Duodenal mucosa (tissue), 2 donors: ENCODE data around the gene PBX1.
A peak's percentile ranks its signal among the peaks of the same experiment; 100 is the strongest.

Source experiments
- H3K27ac ChIP-seq: one replicate; pipeline ENCODE4 v1.7.0; 2013; ENCODE audit warnings: low read depth, low read length
- H3K27me3 ChIP-seq, 2 donors: one replicate each; pipeline ENCODE4 v1.7.0; 2013; ENCODE audit warnings: low read length in 2 of 2, control low read depth in 1 of 2; ENCODE audit not compliant: insufficient read depth in 2 of 2, control insufficient read depth in 1 of 2
- H3K36me3 ChIP-seq, 2 donors: one replicate each; pipeline ENCODE4 v1.7.0; 2013; ENCODE audit warnings: low read length in 2 of 2, control low read depth in 1 of 2; ENCODE audit not compliant: insufficient read depth in 2 of 2, control insufficient read depth in 1 of 2
- H3K4me1 ChIP-seq, 2 donors: one replicate each; pipeline ENCODE4 v1.7.0; 2013; ENCODE audit warnings: low read length in 2 of 2, control low read depth in 1 of 2; ENCODE audit not compliant: insufficient read depth in 2 of 2, control insufficient read depth in 1 of 2
- H3K4me3 ChIP-seq, 2 donors: one replicate each; pipeline ENCODE4 v1.7.0; 2013; ENCODE audit warnings: low read length in 2 of 2, low read depth in 1 of 2
- H3K9ac ChIP-seq, 2 donors: one replicate each; pipeline ENCODE4 v1.7.0; 2013; ENCODE audit warnings: low read length in 2 of 2, low read depth in 1 of 2
- H3K9me3 ChIP-seq, 2 donors: one replicate each; pipeline ENCODE4 v1.7.0; 2013; ENCODE audit warnings: low read length in 2 of 2, control low read depth in 1 of 2; ENCODE audit not compliant: control insufficient read depth in 1 of 2

Gene PBX1

GRCh38 chr1:164660412-164660772 is 101.4 kb downstream of the PBX1 start:
- Histone ChIP-seq H3K27ac (peak overlapping the region; percentile 11), H3K4me1 (peaks cover 43 to 63% of the 10 kb centered on the region in 2 donors), H3K9ac (no peak overlapping the region), H3K27me3 (no peaks in the 10 kb centered on the region), H3K9me3 (no peaks in the 10 kb centered on the region), H3K36me3 (no peaks in the 10 kb centered on the region), H3K4me3 (peak overlapping the region; percentile 6)

- no peaks in the 10 kb centered on the region for H3K27me3 ChIP-seq
- no peak overlapping the region for H3K27ac ChIP-seq
- peaks cover 43 to 63% of the 10 kb centered on the region in 2 donors for H3K4me1 ChIP-seq
- no peak overlapping the region for H3K9ac ChIP-seq
- no peaks in the 10 kb centered on the region for H3K9me3 ChIP-seq
- H3K4me3 ChIP-seq = no peak overlapping the region
- no peaks in the 10 kb centered on the region for H3K36me3 ChIP-seq
Measured at GRCh38 chr1:164660775-164661174, 101.8 kb downstream of the PBX1 start.

GRCh38 chr1:164662462-164662861 is 103.5 kb downstream of the PBX1 start:
- Histone ChIP-seq H3K9me3 (no peaks in the 10 kb centered on the region), H3K36me3 (no peaks in the 10 kb centered on the region), H3K27me3 (no peaks in the 10 kb centered on the region), H3K4me3 (no peak overlapping the region), H3K4me1 (peaks cover 51 to 60% of the 10 kb centered on the region in 2 donors), H3K27ac (no peak overlapping the region), H3K9ac (no peak overlapping the region)

- Histone ChIP-seq H3K36me3 (peaks cover 0 to 2% of the 10 kb centered on the region in 2 donors), H3K4me1 (peaks cover 55 to 65% of the 10 kb centered on the region in 2 donors), H3K27me3 (no peaks in the 10 kb centered on the region), H3K27ac (no peak overlapping the region), H3K9me3 (no peaks in the 10 kb centered on the region), H3K4me3 (no peak overlapping the region), H3K9ac (no peak overlapping the region)
Measured at GRCh38 chr1:164662955-164663354, 104.0 kb downstream of the PBX1 start.

GRCh38 chr1:164664127-164664526 is 105.1 kb downstream of the PBX1 start:
- Histone ChIP-seq H3K27me3 (no peaks in the 10 kb centered on the region), H3K4me3 (no peak overlapping the region), H3K4me1 (peaks cover 55 to 57% of the 10 kb centered on the region in 2 donors), H3K36me3 (peaks cover 0 to 4% of the 10 kb centered on the region in 2 donors), H3K27ac (no peak overlapping the region), H3K9me3 (peaks cover 0 to 3% of the 10 kb centered on the region in 2 donors), H3K9ac (no peak overlapping the region)

- Histone ChIP-seq H3K9ac (no peak overlapping the region), H3K36me3 (peaks cover 0 to 4% of the 10 kb centered on the region in 2 donors), H3K27ac (no peak overlapping the region), H3K9me3 (peaks cover 0 to 8% of the 10 kb centered on the region in 2 donors), H3K27me3 (no peaks in the 10 kb centered on the region), H3K4me1 (peaks cover 38 to 55% of the 10 kb centered on the region in 2 donors), H3K4me3 (no peak overlapping the region)
Measured at GRCh38 chr1:164667001-164667400, 108.0 kb downstream of the PBX1 start.

- Histone ChIP-seq H3K4me1 (peaks cover 38 to 55% of the 10 kb centered on the region in 2 donors), H3K36me3 (peaks cover 0 to 4% of the 10 kb centered on the region in 2 donors), H3K9ac (no peak overlapping the region), H3K27ac (no peak overlapping the region), H3K27me3 (no peaks in the 10 kb centered on the region), H3K9me3 (peaks cover 0 to 8% of the 10 kb centered on the region in 2 donors), H3K4me3 (no peak overlapping the region)
Measured at GRCh38 chr1:164667600-164667999, 108.6 kb downstream of the PBX1 start.

GRCh38 chr1:164668491-164669400 is 109.8 kb downstream of the PBX1 start:
- H3K9me3 ChIP-seq = peaks cover 0 to 8% of the 10 kb centered on the region in 2 donors
- H3K27ac ChIP-seq = no peak overlapping the region
- H3K27me3 ChIP-seq = no peaks in the 10 kb centered on the region
- H3K36me3 ChIP-seq = peaks cover 0 to 4% of the 10 kb centered on the region in 2 donors
- no peak overlapping the region for H3K9ac ChIP-seq
- H3K4me3 ChIP-seq = no peak overlapping the region
- peaks cover 31 to 50% of the 10 kb centered on the region in 2 donors for H3K4me1 ChIP-seq

- H3K4me3 ChIP-seq = no peak overlapping the region
- H3K9me3 ChIP-seq = peaks cover 0 to 8% of the 10 kb centered on the region in 2 donors
- no peak overlapping the region for H3K27ac ChIP-seq
- H3K27me3 ChIP-seq = no peaks in the 10 kb centered on the region
- no peak overlapping the region for H3K9ac ChIP-seq
- H3K4me1 ChIP-seq = peaks cover 27 to 48% of the 10 kb centered on the region in 2 donors
- peaks cover 0 to 4% of the 10 kb centered on the region in 2 donors for H3K36me3 ChIP-seq
Measured at GRCh38 chr1:164670026-164670425, 111.0 kb downstream of the PBX1 start.

- Histone ChIP-seq H3K9me3 (peaks cover 0 to 8% of the 10 kb centered on the region in 2 donors), H3K4me3 (no peak overlapping the region), H3K27me3 (no peaks in the 10 kb centered on the region), H3K27ac (no peak overlapping the region), H3K36me3 (peaks cover 0 to 4% of the 10 kb centered on the region in 2 donors), H3K9ac (no peak overlapping the region), H3K4me1 (peaks cover 27 to 48% of the 10 kb centered on the region in 2 donors)
Measured at GRCh38 chr1:164670786-164671185, 111.8 kb downstream of the PBX1 start.
